ENCODE measurements around the gene SVIL.
"Not testable (repeated sequence)": the region's sequence is repeated elsewhere in the genome, so short reads cannot be mapped to it uniquely, and the experiment has no call there.

The SVIL gene

DNA sequence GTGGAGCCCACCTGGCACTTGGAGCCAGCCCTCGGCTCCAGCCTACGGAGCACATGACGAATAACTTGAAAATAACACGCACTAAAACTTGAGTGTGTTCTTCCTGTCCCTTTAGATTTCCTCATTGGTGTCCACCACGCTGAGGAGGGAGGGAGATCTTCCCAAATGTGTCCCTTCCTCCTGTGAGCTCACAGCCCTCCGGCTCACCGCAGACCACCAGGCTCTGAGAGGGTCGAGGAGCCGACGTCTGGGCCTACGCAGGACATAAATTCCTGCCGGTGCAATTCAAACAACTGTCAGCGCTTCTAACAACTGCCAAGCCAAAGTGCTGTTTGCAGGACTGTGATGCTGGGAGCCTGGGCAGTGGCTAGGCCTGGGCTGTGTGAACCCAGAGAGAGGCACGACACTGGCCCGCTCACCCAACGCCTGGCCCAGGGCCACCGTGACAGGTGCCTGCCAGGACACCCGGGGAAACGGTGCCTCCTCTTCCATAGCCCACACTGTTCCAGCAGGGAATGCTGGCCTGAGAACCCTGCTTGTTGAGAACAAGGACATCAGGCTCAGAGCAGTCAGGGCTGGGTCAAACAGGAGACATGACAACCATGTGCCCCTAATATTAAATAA, 118.3 kb downstream of the SVIL start:
- not testable (repeated sequence) for DNase-seq (ENCODE audit: low read depth, low spot score)

DNA sequence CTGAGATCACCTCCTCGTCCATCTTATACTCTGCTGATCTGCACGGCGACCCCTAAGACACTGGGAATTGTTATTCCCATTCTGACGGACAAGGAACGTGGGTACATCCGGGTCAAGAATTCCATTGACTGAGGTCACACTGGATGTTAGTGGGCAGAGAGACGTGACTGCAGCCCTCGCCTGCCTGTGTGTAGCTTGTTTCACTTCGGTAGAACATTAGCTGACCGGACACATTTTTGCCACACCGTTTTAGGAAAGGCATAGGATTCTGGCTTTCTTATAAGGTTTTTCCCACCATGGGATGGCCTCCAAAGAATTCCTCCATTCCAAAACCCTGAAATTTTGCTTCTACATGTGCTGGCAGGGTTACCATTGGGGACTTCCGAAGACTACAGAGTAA, 118.9 kb downstream of the SVIL start:
- not testable (repeated sequence) for DNase-seq (ENCODE audit: low read depth, low spot score)

DNA sequence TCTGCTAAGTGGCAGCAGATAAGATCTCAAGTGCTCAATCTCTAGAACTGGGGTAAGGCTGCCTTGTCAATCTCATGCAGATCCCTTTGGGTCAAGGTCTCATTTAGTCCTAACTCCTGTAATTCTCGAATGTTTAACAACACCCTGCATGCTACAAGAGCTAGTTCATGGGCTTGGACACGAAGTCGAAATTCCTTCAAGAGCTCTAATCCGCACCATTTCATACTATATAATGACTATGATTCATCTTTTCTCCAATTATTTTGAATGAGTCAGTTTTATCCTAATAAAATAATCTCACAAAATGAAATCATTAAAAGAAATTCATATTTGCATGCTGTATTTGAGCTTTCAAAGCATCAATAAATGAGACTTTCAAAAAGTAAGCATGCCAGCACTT, 119.7 kb downstream of the SVIL start:
- DNase-seq (ENCODE audit: low read depth, low spot score): not testable (repeated sequence)

DNA sequence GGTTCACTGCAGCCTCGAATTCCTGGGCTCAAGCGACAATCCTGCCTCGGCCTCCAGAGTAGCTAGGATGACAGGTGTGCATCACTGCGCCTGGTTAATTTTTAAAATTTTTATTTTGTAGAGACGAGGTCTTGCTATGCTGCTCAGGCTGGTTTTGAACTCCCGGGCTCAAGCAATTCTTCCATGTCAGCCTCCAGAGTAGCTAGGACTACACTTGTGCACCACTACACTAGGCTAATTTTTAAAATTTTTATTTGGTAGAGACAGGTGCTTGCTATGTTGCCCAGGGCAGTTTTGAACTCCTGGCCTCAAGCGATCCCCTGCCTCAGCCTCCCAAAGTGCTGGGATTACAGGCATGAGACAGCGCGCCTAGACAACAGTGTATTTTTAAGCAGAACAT, 120.5 kb downstream of the SVIL start:
- no peak for DNase-seq (ENCODE audit: low read depth, low spot score)

DNA sequence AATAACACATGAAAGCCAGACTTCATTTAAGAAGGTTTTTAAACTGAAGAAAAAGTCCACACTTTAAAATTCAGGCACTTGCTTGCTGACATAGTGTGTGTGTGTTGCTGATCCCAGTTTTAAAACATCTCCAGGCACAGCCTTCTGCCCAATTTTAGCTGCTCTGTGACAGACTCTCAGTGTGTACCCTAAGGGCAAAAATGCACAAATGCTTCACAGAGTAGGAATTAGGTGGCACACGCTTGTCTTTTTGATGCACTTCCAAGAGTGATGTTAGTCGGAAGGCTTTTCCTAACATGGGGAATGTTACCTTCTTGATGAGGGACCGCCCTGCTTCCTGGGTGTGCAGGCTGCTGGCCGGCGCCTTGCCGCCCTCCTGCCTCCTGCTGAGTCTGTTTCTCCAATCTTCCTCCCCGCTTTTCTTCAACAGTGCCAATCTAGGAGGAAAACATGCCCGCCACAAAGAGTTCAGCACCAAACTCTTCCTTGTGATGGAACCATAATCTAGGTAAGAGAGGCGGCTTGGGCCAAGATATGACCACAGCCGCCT, 122.3 kb downstream of the SVIL start:
- DNase-seq (ENCODE audit: low read depth, low spot score): no peak

DNA sequence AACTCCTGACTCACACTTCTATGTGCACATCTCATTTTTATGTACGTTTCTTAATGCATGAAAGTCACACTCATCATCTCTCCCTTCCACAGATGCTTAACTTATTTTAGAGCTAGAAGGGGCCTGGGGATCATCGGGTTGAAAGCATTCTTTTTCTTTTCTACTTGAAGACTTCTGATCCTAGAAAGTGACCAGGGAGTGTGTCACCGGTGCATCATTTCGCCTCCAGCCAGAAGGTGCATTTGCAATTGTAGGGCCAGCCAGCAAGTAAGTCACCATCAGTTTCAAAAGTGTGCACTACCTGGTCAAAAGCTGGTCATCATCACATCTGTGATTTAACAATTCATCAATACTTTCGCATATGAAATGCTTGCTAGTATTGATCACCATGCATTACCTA, 123.0 kb downstream of the SVIL start:
- DNase-seq (ENCODE audit: low read depth, low spot score): not testable (repeated sequence)

DNA sequence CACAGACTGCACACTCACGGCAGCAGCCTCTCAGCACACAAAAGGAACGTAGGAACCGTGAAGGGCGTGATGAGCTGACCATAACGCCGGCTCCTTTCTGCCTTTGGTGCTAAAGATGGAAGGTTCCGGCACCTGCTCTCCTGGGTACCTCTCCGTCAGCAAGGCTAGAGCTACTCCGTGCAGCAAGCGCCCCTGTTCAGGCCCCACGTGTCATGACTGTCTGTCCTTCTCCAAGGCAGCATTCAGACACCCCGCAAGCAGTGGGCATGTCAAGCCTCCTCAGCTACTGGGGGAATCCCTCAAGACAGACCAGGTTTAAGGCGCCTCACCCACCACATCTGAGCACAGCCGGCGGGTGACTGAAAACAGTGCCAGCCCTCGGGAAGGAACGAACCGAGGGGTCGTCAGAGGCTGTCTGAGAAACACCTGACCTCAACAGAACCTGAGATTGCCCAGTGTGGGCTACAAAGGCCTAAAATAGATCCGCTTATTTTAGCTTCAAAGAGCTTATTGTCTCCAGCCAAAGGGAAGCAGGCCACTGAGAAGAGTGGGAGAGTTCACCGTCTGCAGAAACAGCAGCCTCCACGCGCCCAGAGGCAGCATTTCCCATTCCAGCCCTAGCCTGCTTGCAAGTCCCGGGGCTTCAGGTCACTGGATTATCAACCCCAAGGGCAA, 124.2 kb downstream of the SVIL start:
- DNase-seq (ENCODE audit: low read depth, low spot score): not testable (repeated sequence)

DNA sequence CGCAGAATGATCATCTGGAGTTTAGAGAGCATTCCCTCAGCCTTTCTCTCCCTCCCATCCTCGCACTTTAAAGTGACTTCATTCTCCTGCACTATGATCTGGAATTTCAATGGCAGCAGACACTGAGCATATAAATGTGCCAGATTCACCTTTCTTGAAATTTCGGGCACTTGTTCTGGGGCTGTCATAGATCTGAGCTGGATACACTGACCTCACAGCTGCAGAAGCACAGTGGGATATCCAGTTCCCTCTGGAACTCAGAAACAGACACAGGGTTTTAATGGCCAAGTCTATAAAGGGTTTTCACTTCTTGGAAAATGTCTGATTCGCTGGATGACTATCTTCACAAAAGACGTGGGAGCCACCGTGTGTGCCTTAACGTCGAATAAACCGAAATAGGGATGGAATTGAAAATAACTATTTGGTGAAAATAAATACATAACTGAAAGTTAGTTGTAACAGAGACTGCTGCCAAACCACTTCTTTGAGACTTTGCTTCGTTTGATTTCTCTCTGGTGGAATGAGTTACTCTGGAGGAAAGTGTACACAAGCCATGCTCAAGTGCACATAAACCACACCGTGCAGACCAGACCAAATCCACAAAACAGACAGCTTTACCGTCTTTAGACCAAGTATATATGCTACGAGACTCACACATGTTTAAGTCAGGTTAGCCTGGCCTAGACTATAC, 126.1 kb downstream of the SVIL start:
- no peak for DNase-seq (ENCODE audit: low read depth, low spot score)

DNA sequence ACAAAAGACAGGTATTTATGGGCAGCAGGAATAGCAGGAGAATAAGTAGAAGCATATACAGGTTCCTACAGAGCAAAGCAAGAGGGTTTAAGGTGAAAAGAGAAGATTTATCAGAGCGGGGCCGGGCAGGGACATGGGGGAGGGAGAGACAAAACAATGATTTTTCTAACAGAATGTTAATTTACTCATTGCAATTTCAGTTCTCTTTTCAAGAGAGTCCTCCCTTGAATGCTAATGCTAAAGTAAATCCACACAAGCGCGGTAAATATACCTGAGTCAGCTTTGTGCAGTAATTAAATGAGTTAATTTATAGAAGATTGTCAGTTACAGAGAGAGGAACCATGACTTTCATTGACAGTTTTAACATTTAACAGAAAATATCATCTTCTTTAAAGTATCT, 127.0 kb downstream of the SVIL start:
- DNase-seq (ENCODE audit: low read depth, low spot score): not testable (repeated sequence)

DNA sequence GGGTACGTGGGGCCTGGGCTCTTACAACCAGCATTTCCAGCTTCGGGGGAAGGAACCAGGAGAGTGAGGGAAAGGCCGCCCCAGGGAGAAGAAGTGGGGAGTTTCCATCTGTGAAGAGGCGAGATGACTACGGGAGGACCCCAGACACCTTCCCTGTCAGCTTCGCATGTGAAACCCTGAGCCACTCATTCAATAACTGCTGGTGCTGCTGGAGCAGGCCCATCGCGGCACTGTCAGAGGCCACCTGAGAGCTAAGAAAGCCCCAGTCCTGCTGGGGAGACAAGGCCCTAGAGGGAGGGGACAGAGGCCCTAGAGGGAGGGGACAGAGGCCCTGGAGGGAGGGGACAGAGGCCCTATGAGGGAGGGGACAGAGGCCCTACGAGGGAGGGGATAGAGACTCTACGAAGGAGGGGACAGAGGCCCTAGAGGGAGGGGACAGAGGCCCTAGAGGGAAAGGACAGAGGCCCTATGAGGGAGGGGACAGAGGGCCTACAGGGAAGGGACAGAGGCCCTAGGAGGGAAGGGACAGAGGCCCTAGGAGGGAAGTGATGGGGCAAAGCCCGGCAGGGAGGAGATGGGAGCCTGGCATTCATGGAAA, 128.3 kb downstream of the SVIL start:
- not testable (repeated sequence) for DNase-seq (ENCODE audit: low read depth, low spot score)

DNA sequence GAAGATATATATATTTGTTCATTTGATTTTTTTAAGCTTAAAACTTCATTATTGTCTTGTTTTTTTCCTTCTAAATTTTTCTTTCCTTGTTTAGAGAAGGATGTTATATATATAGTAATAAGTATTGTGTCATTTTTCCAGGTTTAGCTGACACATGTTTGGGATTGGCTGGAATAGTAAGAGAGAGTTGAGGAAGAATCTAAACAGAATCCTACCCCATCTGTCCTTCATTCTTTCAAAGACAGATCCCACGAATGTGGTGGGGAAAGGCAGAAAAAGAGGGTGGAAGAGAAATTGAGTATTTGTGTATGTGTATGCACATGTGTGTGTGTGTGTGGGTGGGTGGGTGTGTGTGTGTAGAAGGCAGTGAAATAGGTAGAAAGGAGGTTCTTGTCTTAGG, 132.4 kb downstream of the SVIL start:
- no peak for DNase-seq (ENCODE audit: low read depth, low spot score)

DNA sequence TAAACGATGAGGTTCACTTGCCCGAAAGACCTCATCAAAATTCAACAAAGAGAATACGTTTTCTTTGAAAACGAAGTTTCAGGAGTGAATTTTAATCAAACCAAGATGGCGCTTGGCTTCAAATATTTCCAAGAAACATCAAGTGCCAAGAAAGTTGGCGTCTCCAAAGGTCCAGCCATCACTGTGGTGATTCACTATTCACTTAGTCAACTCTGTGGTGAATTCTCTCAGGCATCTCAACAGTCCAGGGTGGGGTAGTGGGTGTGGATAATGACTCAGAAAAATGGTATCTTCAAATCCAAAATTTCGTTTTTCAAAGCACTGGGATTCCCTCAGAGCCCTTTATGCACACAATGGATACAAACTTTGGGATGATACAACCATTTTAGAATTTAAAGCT, 133.1 kb downstream of the SVIL start:
- no peak for DNase-seq (ENCODE audit: low read depth, low spot score)

DNA sequence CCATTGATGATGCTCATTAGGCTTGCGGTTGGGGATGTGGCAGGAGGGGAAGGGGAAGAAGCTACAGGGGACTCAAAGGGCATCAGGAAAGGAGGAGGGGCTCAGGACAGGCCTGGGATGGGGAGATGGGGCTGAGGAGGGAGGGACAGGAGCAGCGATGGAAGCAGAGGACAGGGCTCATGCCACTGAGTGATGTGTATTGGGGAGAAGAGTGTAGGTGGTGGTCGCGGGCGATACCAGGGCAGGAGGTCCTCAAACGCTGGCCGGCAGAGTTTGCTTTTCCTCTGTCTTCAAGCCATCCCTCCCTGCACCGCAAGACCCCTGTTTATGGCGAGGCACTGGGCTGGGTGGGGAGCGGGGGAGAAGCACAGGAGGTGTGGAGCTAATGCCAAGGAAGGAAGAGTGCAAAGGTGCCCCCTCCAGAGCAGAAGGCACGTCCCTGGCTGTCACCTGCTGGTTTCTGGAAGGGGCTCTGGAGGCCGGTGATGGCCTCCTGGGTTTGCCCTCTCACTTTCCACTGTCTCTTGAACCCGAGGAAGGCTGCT, 134.7 kb downstream of the SVIL start:
- no peak for DNase-seq (ENCODE audit: low read depth, low spot score)

DNA sequence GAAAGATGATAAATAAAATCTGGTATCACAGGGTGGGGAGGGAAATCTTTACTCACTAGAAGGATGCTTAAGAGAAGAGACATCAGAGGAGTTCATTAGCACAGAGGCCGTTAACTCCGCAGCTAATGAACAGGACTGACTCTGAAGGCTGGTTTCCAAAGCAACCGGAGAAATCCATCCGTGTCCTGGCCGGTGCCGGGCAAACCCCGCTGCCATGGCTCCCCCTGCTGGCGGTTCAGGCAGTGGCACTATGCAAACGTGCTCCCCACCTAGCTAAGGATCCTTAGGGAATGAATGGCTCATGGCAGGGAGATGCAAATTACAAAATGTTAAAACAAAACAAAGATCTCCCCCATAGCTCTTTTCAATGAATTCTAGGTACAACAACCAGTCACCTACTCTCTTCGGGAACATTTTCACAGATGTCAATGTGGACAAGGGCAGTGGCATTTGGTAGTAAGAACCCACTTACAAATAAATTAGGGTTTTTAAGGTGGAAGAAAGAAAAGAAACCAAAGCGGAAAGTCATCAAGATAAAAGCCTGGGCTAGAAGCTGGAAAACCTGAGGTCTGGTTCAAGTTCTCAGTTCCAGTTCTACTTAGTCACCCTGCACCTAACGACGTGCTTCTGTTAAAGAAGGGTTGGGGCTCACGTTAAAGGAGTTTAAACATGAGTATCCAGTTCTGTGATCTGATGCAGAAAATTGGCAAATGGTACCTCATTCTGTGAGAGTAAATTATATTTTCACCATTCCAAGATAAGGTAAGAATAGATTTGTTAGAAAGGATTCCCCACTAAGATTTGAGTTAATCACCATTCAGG, 138.2 kb downstream of the SVIL start:
- DNase-seq (ENCODE audit: low read depth, low spot score): peak; percentile 30

DNA sequence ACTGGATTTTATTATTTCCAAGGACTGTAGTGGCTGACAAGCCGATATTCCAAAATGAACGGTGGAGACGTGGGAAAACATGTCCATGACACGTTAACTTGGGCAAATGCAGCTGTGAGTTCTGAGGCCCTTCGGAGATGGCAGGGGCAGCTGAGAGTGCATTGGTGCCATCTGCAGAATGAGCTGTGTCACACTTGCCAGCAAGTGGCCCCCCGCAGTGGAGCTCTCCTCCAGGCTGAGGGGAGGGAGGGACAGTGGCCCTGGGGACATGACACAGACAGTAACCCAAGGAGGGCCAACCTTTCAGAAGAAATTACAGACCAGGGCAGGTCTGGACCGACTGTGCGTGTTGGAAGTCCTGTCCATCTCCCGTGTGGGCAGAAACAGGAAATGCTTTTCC, 139.4 kb downstream of the SVIL start:
- no peak for DNase-seq (ENCODE audit: low read depth, low spot score)

DNA sequence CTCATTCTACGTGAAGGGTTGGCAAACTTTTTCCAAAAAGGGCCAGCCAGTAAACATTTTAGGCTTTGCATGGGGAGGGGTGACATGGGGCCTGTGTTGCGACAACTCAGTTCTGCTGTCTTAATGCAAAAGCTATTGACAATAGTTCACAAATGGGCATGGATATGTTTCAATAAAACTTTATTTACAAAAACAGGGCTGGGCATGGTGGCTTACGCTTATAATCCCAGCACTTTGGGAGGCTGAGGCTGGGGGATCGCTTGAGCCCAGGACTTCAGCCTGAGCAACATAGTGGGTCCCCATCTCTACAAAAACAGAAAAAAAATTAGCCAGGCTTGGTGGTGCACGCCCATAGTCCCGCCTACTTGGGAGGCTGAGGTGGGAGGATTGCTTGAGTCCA, 141.1 kb downstream of the SVIL start:
- no peak for DNase-seq (ENCODE audit: low read depth, low spot score)

DNA sequence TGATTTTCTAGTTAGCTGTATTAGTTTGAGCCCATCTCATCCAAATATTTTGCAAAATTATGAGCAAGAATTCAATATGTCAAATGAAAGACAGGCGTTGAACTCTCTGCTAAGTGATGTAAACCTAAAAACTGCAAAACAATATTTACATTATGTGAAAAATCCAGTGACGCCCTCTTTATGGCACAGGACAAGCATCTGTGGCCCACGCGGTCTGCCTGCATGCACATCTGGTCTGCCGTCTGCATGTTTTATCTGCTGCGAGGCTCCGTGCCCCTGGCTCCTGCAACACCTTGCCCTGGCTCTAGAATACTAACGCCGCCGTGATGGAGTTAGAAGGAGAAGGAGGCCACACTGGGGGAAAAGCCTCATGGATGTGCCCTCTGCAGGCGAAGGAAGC, 142.0 kb downstream of the SVIL start:
- DNase-seq (ENCODE audit: low read depth, low spot score): no peak

DNA sequence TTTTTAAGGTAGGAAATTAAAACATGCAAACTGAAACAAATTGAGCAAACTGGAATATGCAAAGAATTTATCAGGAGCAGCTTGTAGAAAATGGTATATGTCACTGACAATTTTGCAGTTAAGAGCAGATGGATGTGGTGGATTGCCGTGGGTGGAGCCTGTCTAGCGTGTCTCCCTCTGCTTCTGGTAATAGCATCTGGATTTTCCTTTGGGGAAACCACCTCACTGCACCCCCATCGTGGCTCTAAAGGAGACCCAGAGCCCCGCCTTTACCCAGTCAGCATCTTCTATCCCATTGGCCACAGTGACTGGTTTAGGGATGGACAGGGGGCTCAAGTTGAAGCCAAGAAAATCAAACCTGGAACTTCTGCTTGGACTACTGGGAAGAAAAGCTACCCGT, 142.9 kb downstream of the SVIL start:
- no peak for DNase-seq (ENCODE audit: low read depth, low spot score)

DNA sequence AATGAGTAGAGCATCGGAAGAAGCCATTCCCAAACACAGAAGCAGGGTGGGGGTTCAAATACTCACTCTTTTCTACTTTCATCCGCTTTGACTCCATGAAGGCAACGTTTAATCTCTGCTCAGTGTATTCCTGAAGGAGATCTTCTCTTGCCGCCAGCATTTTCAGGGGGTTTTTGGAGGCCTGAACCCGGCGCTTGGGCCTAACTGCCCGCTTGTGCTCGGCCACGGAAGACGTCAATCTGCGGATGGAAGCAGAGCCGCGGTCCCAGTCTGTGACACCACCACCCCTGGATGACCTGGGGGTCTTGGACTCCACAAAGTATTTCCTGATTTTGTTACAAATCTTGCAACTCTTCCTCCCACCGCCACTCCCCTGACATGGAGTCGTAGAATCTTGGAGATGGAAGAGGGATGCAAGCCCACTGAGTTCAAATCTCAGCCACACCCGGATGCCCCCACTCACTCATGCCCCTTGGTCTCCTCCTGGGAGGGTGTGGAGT, 143.9 kb downstream of the SVIL start:
- not testable (repeated sequence) for DNase-seq (ENCODE audit: low read depth, low spot score)

DNA sequence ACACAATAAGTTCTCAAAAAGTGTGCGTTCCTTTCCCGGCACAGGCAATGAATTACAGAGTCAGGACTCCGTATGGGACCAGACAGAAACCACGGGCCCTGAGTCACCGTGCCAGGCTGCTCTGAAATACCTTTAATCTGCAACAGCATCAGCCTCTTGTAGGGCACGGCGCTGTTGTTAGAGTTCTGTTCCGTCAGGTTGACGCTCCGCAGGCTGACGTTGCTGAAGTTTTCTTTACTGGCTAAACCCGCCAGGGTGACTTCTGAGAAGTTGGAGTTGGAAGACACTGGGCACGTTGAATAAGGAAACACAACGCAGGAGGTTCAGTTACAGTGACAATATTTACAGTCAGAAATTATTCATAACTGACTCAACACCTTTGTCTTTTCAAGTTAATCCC, 146.3 kb downstream of the SVIL start:
- DNase-seq (ENCODE audit: low read depth, low spot score): not testable (repeated sequence)

DNA sequence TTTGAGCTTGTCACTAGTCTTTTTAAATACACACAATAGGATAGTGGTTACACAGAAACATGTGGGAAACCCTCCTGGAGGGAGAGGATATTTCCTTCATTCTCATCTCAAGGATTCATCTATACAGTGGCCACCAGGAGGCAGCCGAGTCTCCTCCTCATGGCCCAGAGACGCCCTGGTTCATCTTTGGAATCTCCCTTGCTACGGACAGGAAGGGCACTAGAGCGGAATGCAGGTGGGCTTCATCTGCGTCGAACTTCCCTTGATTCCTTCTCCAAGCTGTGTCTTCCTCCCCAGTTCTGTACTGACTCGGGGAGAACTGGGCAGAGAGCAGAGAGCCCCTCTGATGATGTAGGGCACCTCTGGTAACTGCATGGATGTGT, 146.9 kb downstream of the SVIL start:
- not testable (repeated sequence) for DNase-seq (ENCODE audit: low read depth, low spot score)
